HG03064 (cell line): Measurements from ENCODE around the gene RBPJL.
"Not testable (repeated sequence)": the region's sequence is repeated elsewhere in the genome, so short reads cannot be mapped to it uniquely, and the experiment has no call there.

Experiments used
- ATAC-seq: cut with Tn5 transposase; IDR thresholded peaks from one replicate; pipeline ENCODE4 v1.9.1; 2021; ENCODE audit warnings: low read depth; ENCODE audit not compliant: unreplicated experiment

RBPJL gene

GRCh38 chr20:45341579-45341938 is 34.9 kb downstream of the RBPJL start:
- no peak for ATAC-seq

DNA sequence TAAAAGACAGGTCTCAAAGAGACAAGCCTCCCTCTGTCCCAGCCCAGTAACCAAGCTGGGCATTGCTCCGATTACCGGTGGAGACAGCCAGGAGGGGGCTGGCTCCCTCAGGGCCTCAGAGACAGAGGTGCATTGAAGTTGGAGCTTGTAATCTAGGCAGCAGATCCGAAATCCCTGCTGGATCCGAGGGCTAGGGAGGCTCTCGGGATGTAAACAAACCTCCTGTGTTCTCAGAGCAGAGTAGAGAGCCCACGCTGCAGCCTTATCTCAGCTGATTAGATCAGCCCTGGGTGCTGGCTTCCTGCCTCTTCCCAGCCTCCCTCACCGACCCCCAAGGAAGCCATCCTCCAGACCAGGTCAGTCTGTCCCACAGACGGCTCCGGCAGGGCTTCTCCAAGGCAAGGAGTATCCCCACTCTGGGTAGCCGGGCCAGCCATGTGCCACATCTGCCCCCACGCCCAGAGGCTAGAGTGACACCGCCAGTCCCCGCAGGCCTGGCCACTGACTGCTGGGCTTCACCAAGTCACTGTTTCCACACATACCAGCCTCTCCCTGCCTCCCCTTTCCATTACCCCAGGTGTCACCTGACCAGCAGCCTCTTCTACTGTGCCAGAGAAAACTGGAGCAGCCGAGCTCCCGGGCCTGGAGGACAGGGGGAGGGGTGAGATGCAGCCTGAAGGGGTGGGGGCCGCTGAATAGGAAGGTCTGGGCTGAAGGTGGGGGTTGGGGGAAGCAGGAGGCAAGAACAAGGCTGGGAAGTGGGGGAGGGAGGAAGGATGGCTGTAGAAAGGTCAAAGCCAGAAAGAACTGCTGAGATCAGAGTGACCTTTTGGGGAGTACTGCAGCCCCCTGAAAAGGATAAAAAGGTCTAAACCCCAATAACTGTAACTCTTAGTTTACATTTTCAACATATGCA is 35.6 kb downstream of the RBPJL start:
- no peak for ATAC-seq

DNA sequence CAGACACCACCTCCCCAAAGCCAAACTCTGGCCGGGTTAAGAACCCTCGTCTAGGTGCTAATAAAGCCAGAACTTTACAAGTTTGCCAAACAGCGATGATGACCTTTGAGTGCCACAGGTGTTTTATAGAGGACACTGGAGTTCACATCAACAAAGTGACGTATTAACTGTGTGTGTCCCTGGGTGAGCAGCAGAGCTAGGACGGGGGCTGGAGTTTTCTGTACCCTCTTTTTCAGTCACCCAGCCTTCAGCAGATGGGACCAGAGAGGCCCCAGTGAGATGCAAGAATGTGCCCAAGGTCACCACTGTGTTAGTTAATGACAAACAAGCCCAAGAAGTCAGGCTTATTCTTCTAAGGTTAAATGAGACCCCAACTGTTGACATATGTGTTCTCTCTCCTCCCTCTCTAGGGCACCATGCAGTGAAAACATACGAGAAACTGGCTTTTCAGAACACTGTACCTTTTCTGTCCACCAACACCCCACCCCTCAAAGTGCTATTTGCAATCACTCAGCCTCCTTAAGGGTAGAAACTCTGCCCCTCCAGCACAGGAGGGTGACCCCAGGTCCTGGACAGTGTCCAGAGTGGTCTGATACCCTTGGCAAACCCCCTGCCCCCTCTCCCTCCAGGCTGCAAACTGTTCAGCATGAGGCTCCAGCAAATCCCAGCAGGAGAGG is 36.4 kb downstream of the RBPJL start:
- no peak for ATAC-seq

- ATAC-seq = no peak
Observed at GRCh38 chr20:45343532-45344167, 37.0 kb downstream of the RBPJL start.

DNA sequence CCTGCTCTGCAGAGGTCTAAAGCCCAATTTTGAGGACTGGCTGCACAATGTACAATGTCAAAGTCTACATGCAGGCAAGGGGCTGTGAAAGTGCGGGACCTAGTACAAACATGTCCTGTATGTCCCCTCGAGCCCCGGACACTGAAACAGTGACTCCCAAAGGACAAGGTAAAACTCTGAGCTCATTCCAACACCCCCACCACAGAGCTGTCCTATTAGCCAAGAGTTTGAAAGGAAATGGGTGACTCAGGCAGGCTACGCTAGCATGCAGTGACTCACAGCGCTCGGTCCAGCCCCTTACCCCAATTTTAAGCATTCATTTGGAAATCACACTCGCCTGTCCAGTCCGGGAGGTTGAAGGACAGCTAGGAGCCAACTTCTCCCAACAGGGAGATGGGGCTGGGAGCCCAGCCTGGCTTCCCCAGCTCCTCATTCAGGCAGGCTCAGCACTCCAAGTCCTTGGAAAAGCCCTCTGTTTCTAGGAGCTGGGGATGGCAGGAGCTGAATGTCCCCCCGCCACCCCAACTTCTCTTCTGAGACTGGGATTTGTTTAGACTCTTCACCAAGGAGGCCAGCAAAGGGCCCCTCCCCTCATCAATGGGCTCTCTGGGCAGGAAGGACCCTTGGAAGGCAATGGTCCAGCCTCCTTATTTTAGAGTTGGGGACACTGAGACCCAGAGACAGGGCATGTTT is 37.7 kb downstream of the RBPJL start:
- ATAC-seq = no peak

DNA sequence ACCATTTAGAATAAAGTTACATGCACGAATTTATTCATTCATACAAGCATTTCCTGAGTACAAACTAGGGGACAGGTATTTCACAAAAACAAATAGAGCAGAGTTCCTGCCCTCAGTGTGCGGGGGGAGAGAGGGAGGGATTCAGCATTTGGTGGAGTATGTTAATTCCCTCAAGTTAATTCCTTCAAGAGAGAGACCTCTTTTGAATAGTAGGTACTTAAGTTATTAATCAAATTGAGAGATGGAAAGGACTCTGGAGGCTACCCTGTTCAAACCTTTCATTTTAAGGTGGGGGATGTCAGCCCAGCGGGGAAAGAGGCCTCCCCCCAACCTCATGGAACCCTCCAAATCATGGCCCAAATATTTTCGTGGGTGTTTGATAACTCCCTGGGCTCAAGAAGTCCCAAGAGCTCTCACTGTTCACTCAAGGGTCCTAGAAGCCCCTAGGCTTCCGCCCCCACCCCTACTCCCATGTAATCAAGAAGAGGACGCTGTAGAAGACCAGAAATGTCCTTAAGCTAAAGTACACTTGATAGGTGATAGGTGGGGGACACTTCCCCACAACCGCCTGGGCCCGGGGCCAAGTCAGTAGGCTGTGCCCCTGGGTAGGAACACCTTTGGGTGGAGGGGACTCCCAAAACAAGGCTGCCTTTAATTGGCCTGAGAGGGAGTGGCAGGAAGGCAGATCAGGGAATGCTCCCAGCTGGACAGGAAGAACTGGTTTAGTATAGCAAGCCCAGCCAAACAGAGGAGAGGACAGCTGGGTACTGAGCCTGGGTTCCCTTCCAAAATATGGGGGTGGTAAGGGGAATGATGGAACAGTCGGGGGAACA is 38.7 kb downstream of the RBPJL start:
- ATAC-seq = no peak

DNA sequence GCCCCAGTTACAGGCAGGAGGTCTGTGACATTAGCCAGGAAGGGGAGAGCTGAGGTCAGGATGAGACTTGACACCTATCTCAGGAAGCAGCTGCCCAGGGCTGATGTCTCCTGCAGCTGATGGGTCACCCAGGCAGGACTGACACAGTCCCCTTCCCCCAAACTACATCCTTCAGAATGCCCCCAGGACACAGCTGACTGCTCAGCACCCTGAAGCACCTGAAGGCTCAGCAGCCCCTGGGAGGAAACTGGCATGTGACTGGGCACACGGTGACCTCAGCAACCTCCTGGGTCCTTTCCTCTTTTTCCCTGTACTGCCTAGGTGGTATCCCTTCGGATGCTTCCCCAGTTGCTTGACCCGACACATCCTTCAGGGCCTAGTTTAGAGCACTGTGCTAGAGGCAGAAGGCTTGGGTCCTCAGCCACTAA is 39.7 kb downstream of the RBPJL start:
- no peak for ATAC-seq

DNA sequence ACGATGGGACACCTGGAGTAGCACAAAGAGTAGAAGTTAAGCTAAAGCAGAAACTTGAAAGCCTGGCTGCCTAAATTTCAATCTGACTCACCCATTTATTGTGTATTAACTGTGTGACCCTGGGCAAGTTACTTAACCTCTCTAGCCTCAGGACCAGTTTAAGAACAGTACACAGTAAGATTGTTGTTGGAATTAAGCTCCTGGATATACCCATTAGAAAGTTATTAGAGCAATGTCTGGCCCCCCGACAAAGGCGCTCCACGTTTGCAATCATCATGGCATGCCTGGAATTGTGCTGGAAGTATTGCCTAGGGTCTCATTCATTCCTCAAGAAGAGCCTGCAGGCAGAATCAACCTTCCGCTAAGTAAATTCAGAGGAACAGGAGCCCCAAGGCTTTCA is 40.2 kb downstream of the RBPJL start:
- no peak for ATAC-seq

- ATAC-seq = no peak
Observed at GRCh38 chr20:45347297-45347935, 40.8 kb downstream of the RBPJL start.

GRCh38 chr20:45347936-45348778 is 41.5 kb downstream of the RBPJL start, which contains the start of gene SDC4:
TSS of gene SDC4 (minus strand) at chr20:45348424. CDS start at chr20:45348384, 40 bp downstream.
- no peak for ATAC-seq

DNA sequence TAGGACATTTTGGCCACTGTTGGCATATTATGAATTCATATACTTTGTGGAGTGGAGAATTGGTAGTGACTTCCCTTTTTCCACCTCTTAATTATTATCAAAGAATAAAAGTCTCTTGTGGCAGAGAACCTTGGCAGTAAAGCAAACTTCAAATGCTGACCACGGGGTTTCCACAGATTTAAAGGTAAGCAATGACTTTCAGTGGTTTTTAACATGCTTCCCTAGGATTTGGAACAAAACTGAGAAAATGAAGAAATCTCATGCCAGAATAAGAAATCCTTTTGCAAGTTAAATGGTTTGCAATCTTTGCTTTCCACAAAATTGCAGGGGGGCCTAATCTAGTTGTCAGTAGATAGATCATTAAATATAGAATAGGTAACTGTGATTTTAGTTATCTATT is 43.6 kb downstream of the RBPJL start:
- ATAC-seq = no peak

DNA sequence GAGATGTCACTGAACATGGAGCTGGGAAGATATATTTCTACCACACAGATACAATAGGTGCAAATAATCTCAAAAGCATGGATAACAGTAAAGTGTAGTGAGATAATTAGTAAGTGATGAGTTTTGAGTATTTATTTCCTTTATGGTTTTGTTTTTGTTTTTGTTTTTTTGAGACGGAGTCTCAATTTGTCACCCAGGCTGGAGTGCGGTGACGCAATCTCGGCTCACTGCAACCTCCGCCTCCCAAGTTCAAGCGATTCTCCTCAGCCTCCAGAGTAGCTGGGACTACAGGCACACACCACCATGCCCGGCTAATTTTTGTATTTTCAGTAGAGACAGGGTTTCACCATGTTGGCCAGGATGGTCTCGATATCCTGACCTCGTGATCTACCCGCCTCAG is 44.2 kb downstream of the RBPJL start:
- ATAC-seq = not testable (repeated sequence)

DNA sequence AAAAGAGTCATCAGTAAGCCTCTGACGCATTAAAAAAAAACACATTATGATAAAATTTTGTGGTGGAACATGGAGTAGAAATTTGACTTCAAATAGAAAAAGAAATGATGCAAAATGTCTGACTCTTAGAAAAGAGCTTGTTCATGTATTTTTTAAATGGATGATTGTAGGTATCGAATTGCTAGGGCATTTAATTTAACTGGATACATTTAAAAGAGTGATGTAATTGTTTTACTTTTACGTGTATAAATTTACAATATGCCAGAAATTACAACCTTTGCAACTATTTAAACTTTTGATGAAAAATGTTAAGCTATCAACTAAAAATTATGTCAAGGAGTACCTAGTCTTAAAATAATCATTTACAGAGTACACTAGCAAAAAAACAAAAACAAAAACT is 46.1 kb downstream of the RBPJL start:
- ATAC-seq = no peak

DNA sequence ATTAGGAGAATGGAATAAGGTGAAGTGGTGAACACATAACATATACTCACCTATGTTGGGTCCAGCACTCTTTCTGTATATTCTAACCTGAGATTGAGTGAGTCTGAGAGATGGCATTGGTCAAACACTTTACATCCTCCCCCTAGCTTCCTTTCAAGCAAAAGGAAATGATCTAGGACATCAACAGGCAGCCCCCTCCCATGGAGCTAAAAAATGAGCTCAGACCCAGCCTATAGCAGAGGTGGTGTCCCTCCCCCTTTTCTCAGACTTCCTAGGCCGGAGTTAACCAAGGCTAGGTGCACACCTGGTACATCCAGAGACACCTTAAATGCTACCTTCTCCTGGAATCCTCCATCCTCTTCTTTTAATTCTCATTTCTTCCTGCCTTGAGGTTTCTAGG is 47.1 kb downstream of the RBPJL start:
- ATAC-seq = no peak

- ATAC-seq = no peak
Observed at GRCh38 chr20:45354423-45355208, 48.0 kb downstream of the RBPJL start.

DNA sequence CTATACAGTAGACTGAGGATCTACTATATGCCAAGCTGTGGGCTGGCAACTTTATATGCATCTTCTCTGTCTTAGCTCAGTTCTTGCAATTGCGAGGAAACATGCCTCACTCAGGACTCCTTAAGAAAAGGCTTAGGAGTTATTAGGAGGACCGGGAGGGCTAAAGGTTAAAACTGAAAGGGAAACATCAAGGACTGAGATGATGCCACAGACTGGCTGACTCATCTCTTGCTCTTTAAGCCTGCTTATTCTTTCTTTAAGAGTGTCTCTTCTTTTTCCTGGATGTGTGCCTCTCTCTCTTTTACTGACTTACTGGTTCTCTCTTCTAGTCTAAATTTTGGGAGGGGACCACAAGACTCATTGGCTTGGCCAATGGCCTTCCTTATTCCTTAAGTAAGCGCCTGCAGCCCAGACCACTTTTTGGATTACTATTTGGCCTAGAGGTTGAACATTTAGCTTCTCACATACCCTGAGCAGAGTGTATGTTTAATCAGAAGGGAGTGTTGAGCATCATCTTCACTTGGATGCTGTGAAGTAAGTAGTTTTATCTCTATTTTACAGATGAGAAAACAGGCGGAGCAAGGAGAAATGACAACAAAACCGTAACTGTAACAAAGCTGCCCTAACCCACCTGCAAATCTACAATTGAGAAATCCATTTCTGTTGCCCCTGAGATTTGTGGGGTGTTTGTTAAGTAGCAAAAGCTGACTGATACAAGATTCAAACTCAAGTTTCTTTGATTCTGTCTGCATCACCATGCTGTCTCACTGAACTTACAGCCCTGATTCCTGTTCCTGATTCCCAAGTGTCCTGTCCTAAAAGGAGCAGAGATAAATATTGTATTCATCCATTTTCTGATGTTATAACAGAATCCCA is 48.8 kb downstream of the RBPJL start:
- no peak for ATAC-seq
